Measurements from ENCODE around the gene PTPN1.
"Not testable (repeated sequence)": the region's sequence is repeated elsewhere in the genome, so short reads cannot be mapped to it uniquely, and the experiment has no call there.

PTPN1 gene

GRCh38 chr20:50534567-50534966, 24.4 kb downstream of the PTPN1 start:
- no peak for DNase-seq

- DNase-seq, result no peak
Observed at GRCh38 chr20:50535162-50535561, 25.0 kb downstream of the PTPN1 start.

- DNase-seq, result no peak
Observed at GRCh38 chr20:50536333-50536732, 26.1 kb downstream of the PTPN1 start.

GRCh38 chr20:50537546-50538201, 27.5 kb downstream of the PTPN1 start:
- DNase-seq, result no peak

GRCh38 chr20:50538276-50538675, 28.1 kb downstream of the PTPN1 start:
- no peak for DNase-seq

- not testable (repeated sequence) for DNase-seq
Observed at GRCh38 chr20:50539798-50540197, 29.6 kb downstream of the PTPN1 start.

- DNase-seq, result no peak
Observed at GRCh38 chr20:50540620-50541605, 30.7 kb downstream of the PTPN1 start.

- DNase-seq, result no peak
Observed at GRCh38 chr20:50541606-50542041, 31.4 kb downstream of the PTPN1 start.

- no peak for DNase-seq
Observed at GRCh38 chr20:50543326-50543725, 33.1 kb downstream of the PTPN1 start.

GRCh38 chr20:50545126-50545525, 34.9 kb downstream of the PTPN1 start:
- DNase-seq, result no peak

- DNase-seq, result no peak
Observed at GRCh38 chr20:50546729-50547314, 36.6 kb downstream of the PTPN1 start.

GRCh38 chr20:50547964-50548363, 37.8 kb downstream of the PTPN1 start:
- no peak for DNase-seq

- DNase-seq, result no peak
Observed at GRCh38 chr20:50548396-50548795, 38.2 kb downstream of the PTPN1 start.

- DNase-seq, result no peak
Observed at GRCh38 chr20:50550531-50550930, 40.3 kb downstream of the PTPN1 start.

GRCh38 chr20:50551288-50551687, 41.1 kb downstream of the PTPN1 start:
- DNase-seq, result no peak

GRCh38 chr20:50552979-50553378, 42.8 kb downstream of the PTPN1 start:
- no peak for DNase-seq

- no peak for DNase-seq
Observed at GRCh38 chr20:50554694-50555579, 44.8 kb downstream of the PTPN1 start.

GRCh38 chr20:50555662-50556061, 45.5 kb downstream of the PTPN1 start:
- DNase-seq, result no peak

- no peak for DNase-seq
Observed at GRCh38 chr20:50557549-50558134, 47.5 kb downstream of the PTPN1 start.

GRCh38 chr20:50558483-50558925, 48.3 kb downstream of the PTPN1 start:
- DNase-seq, result no peak

- DNase-seq, result no peak
Observed at GRCh38 chr20:50559149-50559548, 49.0 kb downstream of the PTPN1 start.

Data from NCI-H1930 (cell line).